Right atrium auricular region (tissue), 2 donors: Measurements from ENCODE around the gene LPIN1. TPM values are rescaled to one million over a fixed set of nuclear protein-coding genes. Genes with fewer than 3 reads are reported as not detected.

ENCODE experiments used
- DNase-seq: peaks from one replicate; pipeline ENCODE4 v3.0.0-alpha.2; 2019; ENCODE audit warnings: low spot score
- H3K27ac ChIP-seq, 2 donors: fragments of 200-600 bp; sonication (generic); 1 replicate in 1 of 2; 2 replicates in 1 of 2; pipeline ENCODE4 v1.5.1; 2016 to 2019
- H3K27me3 ChIP-seq, 2 donors: fragments of 200-600 bp; sonication (generic); one replicate each; pipeline versions ENCODE4 v1.5.1 to v1.6.0; 2017 to 2019
- H3K36me3 ChIP-seq: fragments of 200-600 bp; sonication (generic); one replicate; pipeline ENCODE4 v1.5.1; 2016
- H3K4me1 ChIP-seq, 2 donors: fragments of 200-600 bp; sonication (generic); one replicate each; pipeline versions ENCODE4 v1.5.1 to v1.6.0; 2017 to 2019
- H3K4me3 ChIP-seq, 2 donors: fragments of 200-600 bp; sonication (generic); 1 replicate in 1 of 2; 2 replicates in 1 of 2; pipeline ENCODE4 v1.5.1; 2017 to 2019; ENCODE audit warnings: mild to moderate bottlenecking in 1 of 2, moderate library complexity in 1 of 2
- H3K9me3 ChIP-seq, 2 donors: fragments of 200-600 bp; sonication (generic); one replicate each; pipeline ENCODE4 v1.5.1; 2019
- total RNA-seq, 2 donors: library from RNA; depleted of rRNA; stranded (reverse); fragments of >200 nt; gene quantifications; one replicate each; pipeline ENCODE4 v1.1.0, GENCODE V29; 2016
- TF ChIP-seq, protein P1 (sequence below), 2 donors: fragments of 200-600 bp; sonication (generic); IDR thresholded peaks; one replicate each; pipeline ENCODE4 v1.5.1; 2019; ENCODE audit warnings: antibody characterized with exemption in 2 of 2

Gene LPIN1
- total RNA-seq, 2 donors from 2014 or later, result 21.0 to 27.4 TPM

DNA sequence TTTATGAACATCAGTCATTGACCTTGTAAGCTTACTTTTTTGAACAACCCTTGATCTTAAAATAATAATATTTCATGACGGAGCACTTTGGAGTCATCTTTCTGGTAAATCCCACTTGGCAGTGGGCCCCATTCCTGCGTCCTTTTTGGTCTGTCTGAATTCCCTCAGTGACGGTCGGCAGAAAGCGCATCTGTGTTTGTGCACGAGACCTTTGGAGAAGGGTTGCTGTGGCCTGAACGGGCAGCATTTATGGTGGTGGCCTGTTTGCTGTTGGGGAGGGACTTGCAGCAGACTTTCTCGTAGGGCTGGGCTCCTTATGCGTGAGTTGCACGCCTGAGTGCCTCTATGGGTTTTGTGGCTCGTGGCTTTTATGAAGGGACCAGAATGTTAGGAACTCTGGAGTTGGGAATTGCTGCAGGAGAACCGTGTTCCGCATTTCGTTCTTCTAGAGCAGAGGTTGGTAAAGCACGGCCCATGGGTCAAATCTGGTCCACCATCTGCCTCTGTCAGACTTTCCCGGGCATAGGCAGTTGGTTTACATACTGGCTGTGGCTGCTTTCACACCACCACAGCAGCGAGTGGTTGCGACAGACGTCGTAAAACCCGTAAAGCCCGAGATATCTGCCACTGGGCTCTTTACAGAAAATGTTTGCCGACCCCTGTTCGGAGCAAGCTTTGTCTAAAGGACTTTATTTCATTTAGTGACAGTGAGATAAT lies 30.8 kb downstream of the LPIN1 start:
- TF ChIP-seq, protein P1, sequence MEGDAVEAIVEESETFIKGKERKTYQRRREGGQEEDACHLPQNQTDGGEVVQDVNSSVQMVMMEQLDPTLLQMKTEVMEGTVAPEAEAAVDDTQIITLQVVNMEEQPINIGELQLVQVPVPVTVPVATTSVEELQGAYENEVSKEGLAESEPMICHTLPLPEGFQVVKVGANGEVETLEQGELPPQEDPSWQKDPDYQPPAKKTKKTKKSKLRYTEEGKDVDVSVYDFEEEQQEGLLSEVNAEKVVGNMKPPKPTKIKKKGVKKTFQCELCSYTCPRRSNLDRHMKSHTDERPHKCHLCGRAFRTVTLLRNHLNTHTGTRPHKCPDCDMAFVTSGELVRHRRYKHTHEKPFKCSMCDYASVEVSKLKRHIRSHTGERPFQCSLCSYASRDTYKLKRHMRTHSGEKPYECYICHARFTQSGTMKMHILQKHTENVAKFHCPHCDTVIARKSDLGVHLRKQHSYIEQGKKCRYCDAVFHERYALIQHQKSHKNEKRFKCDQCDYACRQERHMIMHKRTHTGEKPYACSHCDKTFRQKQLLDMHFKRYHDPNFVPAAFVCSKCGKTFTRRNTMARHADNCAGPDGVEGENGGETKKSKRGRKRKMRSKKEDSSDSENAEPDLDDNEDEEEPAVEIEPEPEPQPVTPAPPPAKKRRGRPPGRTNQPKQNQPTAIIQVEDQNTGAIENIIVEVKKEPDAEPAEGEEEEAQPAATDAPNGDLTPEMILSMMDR (IDR thresholded peaks at IDR 0.05), result no peak
- DNase-seq, result no peak
- peaks cover 0 to 10% of the 10 kb centered on the region in 2 donors for H3K4me1 ChIP-seq
- H3K27me3 ChIP-seq, result no peaks in the 10 kb centered on the region
- H3K27ac ChIP-seq, result no peak overlapping the region
- peaks cover 51% of the 10 kb centered on the region for H3K36me3 ChIP-seq
- H3K9me3 ChIP-seq, result no peaks in the 10 kb centered on the region
- no peak overlapping the region for H3K4me3 ChIP-seq

DNA sequence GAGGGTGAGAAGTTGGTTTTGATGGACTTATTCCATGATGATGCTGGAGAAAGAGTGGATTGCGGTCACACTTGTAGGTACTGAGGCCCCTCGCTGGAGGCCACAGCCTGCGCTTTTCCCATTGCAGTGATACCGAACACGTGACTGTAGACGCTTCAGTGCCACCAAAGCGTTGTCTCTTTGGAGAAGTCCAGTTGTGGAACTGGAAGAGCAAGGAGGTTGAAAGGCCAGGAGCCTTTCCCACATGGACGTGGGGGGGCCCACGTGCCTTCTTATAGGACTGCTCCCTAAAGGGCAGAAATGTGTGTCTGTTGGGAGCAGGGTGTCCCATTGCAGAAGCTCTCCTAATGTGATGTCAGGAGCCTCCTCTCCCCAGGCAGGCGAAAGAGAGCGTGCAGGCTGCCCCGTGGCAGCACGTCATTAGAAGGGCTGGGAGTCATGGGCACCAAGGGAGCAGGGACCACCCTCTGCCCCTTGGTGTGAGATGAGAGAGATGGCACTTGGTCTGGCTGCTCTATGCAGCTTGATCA lies 31.5 kb downstream of the LPIN1 start:
- Histone ChIP-seq H3K4me1 (peaks cover 0 to 10% of the 10 kb centered on the region in 2 donors), H3K9me3 (no peaks in the 10 kb centered on the region), H3K27ac (no peak overlapping the region), H3K4me3 (no peak overlapping the region), H3K27me3 (no peaks in the 10 kb centered on the region), H3K36me3 (peaks cover 57% of the 10 kb centered on the region)
- TF ChIP-seq, protein P1 (IDR thresholded peaks at IDR 0.05), result no peak
- DNase-seq, result no peak

DNA sequence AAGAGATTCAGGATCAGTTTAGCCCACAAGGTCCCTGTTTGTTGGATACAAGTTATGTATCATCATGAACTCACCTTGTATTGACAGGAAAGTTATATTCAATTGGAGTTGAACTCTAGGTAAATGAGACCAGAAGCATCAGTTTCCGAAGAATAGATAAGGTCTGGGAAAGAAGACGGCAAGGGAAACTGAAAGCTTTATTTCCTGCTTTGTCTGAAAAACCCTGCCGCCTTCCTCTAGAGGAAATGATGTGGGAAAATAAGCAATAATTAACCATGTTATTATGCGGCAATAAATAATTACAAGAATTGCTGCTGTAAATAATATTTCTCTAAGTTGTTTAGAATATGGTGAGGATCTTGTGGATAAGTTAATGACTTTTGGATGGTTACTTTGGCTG lies 32.0 kb downstream of the LPIN1 start:
- H3K4me3 ChIP-seq, result no peak overlapping the region
- H3K36me3 ChIP-seq, result peaks cover 58% of the 10 kb centered on the region
- no peaks in the 10 kb centered on the region for H3K27me3 ChIP-seq
- H3K4me1 ChIP-seq, result peaks cover 0 to 10% of the 10 kb centered on the region in 2 donors
- TF ChIP-seq, protein P1 (IDR thresholded peaks at IDR 0.05), result no peak
- DNase-seq, result no peak
- no peaks in the 10 kb centered on the region for H3K9me3 ChIP-seq
- H3K27ac ChIP-seq, result no peak overlapping the region

DNA sequence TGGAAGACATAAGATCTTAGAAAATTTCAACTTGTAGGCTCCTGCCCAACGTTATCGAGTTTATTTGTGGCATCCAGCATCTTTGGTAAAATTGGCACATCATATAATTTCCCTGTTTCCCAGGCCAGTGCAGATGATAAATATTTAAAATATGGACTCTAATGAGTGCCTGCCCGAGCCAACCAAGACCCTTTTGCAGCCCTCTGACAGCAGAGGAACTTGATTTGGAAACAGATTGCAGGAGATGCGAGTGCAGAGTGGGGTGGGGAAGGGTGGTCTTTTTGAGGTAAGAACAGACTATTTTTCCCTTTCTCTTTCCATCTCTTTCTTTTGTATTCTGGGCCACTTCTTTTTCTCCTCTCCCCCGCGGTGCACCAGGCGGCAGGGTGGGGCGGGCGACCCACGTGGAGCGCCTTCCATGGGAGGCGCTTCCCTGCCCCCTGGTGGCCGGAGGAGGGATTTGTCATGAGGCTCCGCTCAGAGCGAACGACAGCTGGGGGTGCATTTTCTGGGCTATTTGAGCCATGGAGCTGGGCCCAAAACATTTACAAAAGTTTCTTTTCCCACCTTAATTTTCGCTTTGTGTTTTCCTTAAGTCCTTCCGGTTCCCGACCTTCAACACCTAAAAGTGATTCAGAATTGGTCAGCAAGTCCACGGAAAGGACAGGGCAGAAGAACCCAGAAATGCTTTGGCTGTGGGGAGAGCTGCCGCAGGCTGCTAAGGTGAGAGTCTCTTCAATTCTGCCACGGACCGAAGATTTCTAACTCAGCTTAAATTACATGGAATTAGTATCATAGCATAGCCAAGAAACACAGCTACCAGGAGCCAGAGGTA lies 32.7 kb downstream of the LPIN1 start:
- Histone ChIP-seq H3K36me3 (peaks cover 57% of the 10 kb centered on the region), H3K27ac (no peak overlapping the region), H3K27me3 (no peaks in the 10 kb centered on the region), H3K4me1 (peaks cover 0 to 10% of the 10 kb centered on the region in 2 donors), H3K9me3 (no peaks in the 10 kb centered on the region), H3K4me3 (no peak overlapping the region)
- DNase-seq, result peak; percentile 77
- TF ChIP-seq, protein P1 (IDR thresholded peaks at IDR 0.05), result peak; percentile 97 to 99

DNA sequence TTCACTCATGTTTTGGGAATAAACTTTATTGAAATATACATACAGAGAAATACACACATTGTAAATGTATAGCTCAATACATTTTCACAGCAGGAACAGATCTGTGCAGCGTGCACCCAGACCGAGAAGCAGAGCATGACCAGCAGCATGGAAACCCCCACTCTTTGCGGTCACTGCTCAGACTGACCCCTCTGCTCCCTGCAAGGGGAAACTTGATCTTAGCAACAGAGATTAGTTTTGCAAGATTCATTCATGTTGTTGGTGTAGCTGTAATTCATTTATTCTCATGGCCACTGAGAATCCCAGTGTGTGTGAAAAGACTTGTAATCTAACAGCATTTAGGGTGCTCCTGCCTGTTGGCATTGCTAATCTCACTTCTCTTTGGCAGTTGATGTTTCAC lies 35.2 kb downstream of the LPIN1 start:
- H3K4me3 ChIP-seq, result no peak overlapping the region
- no peak overlapping the region for H3K27ac ChIP-seq
- TF ChIP-seq, protein P1 (IDR thresholded peaks at IDR 0.05), result no peak
- H3K9me3 ChIP-seq, result no peaks in the 10 kb centered on the region
- H3K27me3 ChIP-seq, result no peaks in the 10 kb centered on the region
- peaks cover 0 to 10% of the 10 kb centered on the region in 2 donors for H3K4me1 ChIP-seq
- DNase-seq, result no peak
- peaks cover 55% of the 10 kb centered on the region for H3K36me3 ChIP-seq
